H1 (cell line): Measurements from ENCODE around the gene PLEKHA5. TPM values are rescaled to one million over a fixed set of nuclear protein-coding genes. Genes with fewer than 3 reads are reported as not detected.
A peak's percentile ranks its signal among the peaks of the same experiment; 100 is the strongest.

ENCODE experiments used
- CTCF ChIA-PET: fragments of 300-600 bp; sonication (Branson Sonifier 250); formaldehyde crosslinking; loops from one replicate; lab custom pipeline; 2021; ENCODE audit not compliant: partially characterized antibody; lab: Charles Lee
- POLR2A ChIA-PET: fragments of 300-600 bp; sonication (Branson Sonifier 250); formaldehyde crosslinking; loops from one replicate; lab custom pipeline; 2021; ENCODE audit warnings: inconsistent platforms; ENCODE audit not compliant: partially characterized antibody; lab: Charles Lee
- DNase-seq, 2 experiments: peaks; one replicate each; pipeline versions ENCODE4 v3.0.0 to v3.0.0-alpha.2; 2010 to 2022; ENCODE audit warnings: low spot score in 2 of 2, low read depth in 1 of 2, mixed read lengths in 1 of 2
- FAIRE-seq: peaks from 2 replicates; lab custom pipeline; 2011; peaks lifted over from hg19 to GRCh38; lab: Jason Lieb, UNC
- H2AFZ ChIP-seq: 2 replicates; pipeline ENCODE4 v1.8.1; 2012; ENCODE audit warnings: low read length, inconsistent platforms
- H2AK5ac ChIP-seq: 2 replicates; pipeline ENCODE4 v1.6.1; 2013; ENCODE audit warnings: low read depth, low read length
- H2BK120ac ChIP-seq: replicated peaks from 2 replicates; pipeline ENCODE3; 2013; ENCODE audit warnings: low read depth, low read length, inconsistent platforms
- H2BK12ac ChIP-seq: 2 replicates; pipeline ENCODE4 v1.6.1; 2013; ENCODE audit warnings: low read depth, low read length
- H2BK15ac ChIP-seq: 2 replicates; pipeline ENCODE4 v1.6.1; 2013; ENCODE audit warnings: low read length
- H2BK20ac ChIP-seq: 2 replicates; pipeline ENCODE4 v1.6.1; 2013; ENCODE audit warnings: low read length
- H2BK5ac ChIP-seq: 2 replicates; pipeline ENCODE4 v1.6.1; 2013; ENCODE audit warnings: low read depth, low read length
- H3K14ac ChIP-seq: 2 replicates; pipeline ENCODE4 v1.6.1; 2013; ENCODE audit warnings: inconsistent platforms; ENCODE audit not compliant: insufficient read length
- H3K18ac ChIP-seq: 2 replicates; pipeline ENCODE4 v1.6.1; 2013; ENCODE audit warnings: low read length; ENCODE audit errors: extremely low read depth
- H3K23ac ChIP-seq: 2 replicates; pipeline ENCODE4 v1.6.1; 2013; ENCODE audit warnings: inconsistent platforms; ENCODE audit not compliant: insufficient read length
- H3K23me2 ChIP-seq: 2 replicates; pipeline ENCODE4 v1.6.1; 2013; ENCODE audit warnings: low read depth, low read length
- H3K27ac ChIP-seq: 2 replicates; pipeline ENCODE4 v1.6.1; 2011; ENCODE audit warnings: low read depth, low read length, inconsistent platforms
- H3K27me3 ChIP-seq, 4 experiments: replicated peaks in 1 of 4; 1 replicate in 1 of 4; 2 replicates in 3 of 4; pipeline versions ENCODE4 v1.6.1 to v1.8.1; 2011 to 2013; ENCODE audit warnings: low read length in 3 of 4, mild to moderate bottlenecking in 3 of 4, inconsistent platforms in 2 of 4, mixed read lengths in 2 of 4, moderate library complexity in 1 of 4; ENCODE audit not compliant: control insufficient read depth in 3 of 4, insufficient read depth in 3 of 4; ENCODE audit errors: extremely low read depth in 1 of 4
- H3K36me3 ChIP-seq, 4 experiments: 2 replicates each; pipeline versions ENCODE4 v1.6.1 to v1.8.1; 2011 to 2013; ENCODE audit warnings: mild to moderate bottlenecking in 4 of 4, low read length in 3 of 4, moderate library complexity in 2 of 4, control low read depth in 1 of 4, inconsistent platforms in 1 of 4; ENCODE audit not compliant: insufficient read depth in 4 of 4, control insufficient read depth in 2 of 4
- H3K4ac ChIP-seq: replicated peaks from 2 replicates; pipeline ENCODE3; 2013; ENCODE audit warnings: low read length, low read depth, mixed read lengths, inconsistent platforms; ENCODE audit not compliant: insufficient read length
- H3K4me1 ChIP-seq, 4 experiments: replicated peaks in 1 of 4; 1 replicate in 1 of 4; 2 replicates in 3 of 4; pipeline versions ENCODE4 v1.6.1 to v1.8.1; 2011 to 2013; ENCODE audit warnings: low read length in 3 of 4, inconsistent platforms in 2 of 4, mixed read lengths in 1 of 4; ENCODE audit not compliant: insufficient read depth in 4 of 4, control insufficient read depth in 3 of 4
- H3K4me2 ChIP-seq, 2 experiments: 2 replicates each; pipeline versions ENCODE4 v1.6.1 to v1.8.1; 2011 to 2013; ENCODE audit warnings: low read depth in 2 of 2, low read length in 2 of 2, control low read depth in 1 of 2, inconsistent platforms in 1 of 2, mild to moderate bottlenecking in 1 of 2; ENCODE audit not compliant: insufficient read depth in 1 of 2
- H3K4me3 ChIP-seq, 4 experiments: fragments of 200-600, 300-600 bp in 1 of 4; sonication (generic), shearing (Covaris generic), sonication (Bioruptor Twin) in 1 of 4; 2 replicates each; pipeline versions ENCODE4 v1.5.1 to v1.8.1; 2011 to 2016; ENCODE audit warnings: low read length in 4 of 4, low read depth in 3 of 4, control low read depth in 2 of 4, inconsistent platforms in 2 of 4, mild to moderate bottlenecking in 2 of 4, mixed read lengths in 1 of 4, moderate library complexity in 1 of 4; ENCODE audit not compliant: insufficient read depth in 2 of 4; ENCODE audit errors: extremely low read depth in 1 of 4
- H3K56ac ChIP-seq: replicated peaks from 2 replicates; pipeline ENCODE3; 2013; ENCODE audit warnings: low read depth, mild to moderate bottlenecking, mixed read lengths, low read length, inconsistent platforms; ENCODE audit not compliant: insufficient read length
- H3K79me1 ChIP-seq: 2 replicates; pipeline ENCODE4 v1.6.1; 2013; ENCODE audit warnings: low read depth, low read length, control low read depth
- H3K79me2 ChIP-seq, 2 experiments: 2 replicates each; pipeline versions ENCODE4 v1.6.1 to v1.8.1; 2012 to 2013; ENCODE audit warnings: low read length in 2 of 2, mild to moderate bottlenecking in 2 of 2, inconsistent platforms in 1 of 2; ENCODE audit not compliant: insufficient read depth in 2 of 2, control insufficient read depth in 1 of 2
- H3K9ac ChIP-seq, 4 experiments: replicated peaks in 1 of 4; 1 replicate in 1 of 4; 2 replicates in 3 of 4; pipeline versions ENCODE4 v1.6.1 to v1.8.1; 2011 to 2013; ENCODE audit warnings: low read depth in 3 of 4, low read length in 3 of 4, control low read depth in 2 of 4, mild to moderate bottlenecking in 2 of 4, moderate library complexity in 2 of 4, inconsistent platforms in 1 of 4; ENCODE audit errors: extremely low read depth in 1 of 4
- H3K9me3 ChIP-seq, 2 experiments: 2 replicates each; pipeline versions ENCODE4 v1.6.1 to v1.8.1; 2012 to 2013; ENCODE audit warnings: mild to moderate bottlenecking in 2 of 2, moderate library complexity in 2 of 2, control low read depth in 1 of 2, inconsistent platforms in 1 of 2, low read depth in 1 of 2, low read length in 1 of 2, mixed read lengths in 1 of 2; ENCODE audit not compliant: insufficient read depth in 2 of 2
- H4K20me1 ChIP-seq, 2 experiments: replicated peaks in 1 of 2; 2 replicates each; pipeline versions ENCODE3 to v1.8.1; 2011 to 2013; ENCODE audit warnings: inconsistent platforms in 2 of 2, low read length in 2 of 2, mild to moderate bottlenecking in 1 of 2; ENCODE audit not compliant: insufficient read depth in 2 of 2, control insufficient read depth in 1 of 2
- H4K5ac ChIP-seq: 2 replicates; pipeline ENCODE4 v1.6.1; 2013; ENCODE audit warnings: low read length, low read depth, mixed read lengths, inconsistent platforms; ENCODE audit not compliant: insufficient read length
- H4K8ac ChIP-seq: 2 replicates; pipeline ENCODE4 v1.8.0; 2013; ENCODE audit warnings: mild to moderate bottlenecking, moderate library complexity, low read length, inconsistent platforms; ENCODE audit not compliant: insufficient read depth; ENCODE audit errors: extremely low read depth
- H4K91ac ChIP-seq: replicated peaks from 2 replicates; pipeline ENCODE3; 2013; ENCODE audit warnings: low read length, mixed read lengths, inconsistent platforms; ENCODE audit not compliant: insufficient read length
- HDAC2 ChIP-seq, 2 experiments: fragments of 300-600 bp in 1 of 2; sonication (generic) in 1 of 2; IDR thresholded peaks; 2 replicates each; pipeline ENCODE4 v1.6.1; 2011 to 2012; ENCODE audit warnings: low read depth in 2 of 2, low read length in 2 of 2, mild to moderate bottlenecking in 2 of 2, moderate library complexity in 2 of 2, borderline replicate concordance in 1 of 2, inconsistent platforms in 1 of 2
- NRF1 ChIP-seq: IDR thresholded peaks from 2 replicates; pipeline ENCODE4 v1.6.1; 2011; ENCODE audit warnings: mild to moderate bottlenecking, low read depth, low read length, improper control_type of control experiment
- SIN3A ChIP-seq, 2 experiments: IDR thresholded peaks in 1 of 2; conservative IDR thresholded peaks in 1 of 2; 2 replicates each; pipeline ENCODE4 v1.6.1; 2011 to 2012; ENCODE audit warnings: low read length in 2 of 2, improper control_type of control experiment in 1 of 2, low read depth in 1 of 2, mild to moderate bottlenecking in 1 of 2
- WGBS, 2 experiments: shearing (Covaris generic) in 1 of 2; methylation state at CpG; one replicate each; pipeline versions ENCODE4 v1.1.6 to v1.1.7; 2013 to 2015; ENCODE audit warnings: low lambda C conversion rate in 2 of 2, mixed read lengths in 2 of 2, inconsistent platforms in 1 of 2, low coverage in 1 of 2, missing lambda C conversion rate in 1 of 2; ENCODE audit not compliant: insufficient replicate concordance in 2 of 2, insufficient coverage in 1 of 2, insufficient read length in 1 of 2; ENCODE audit errors: extremely low coverage in 1 of 2, missing lambda C conversion rate in 1 of 2; 5-methylcytosine and 5-hydroxymethylcytosine counted together
- polyA plus RNA-seq, 7 experiments: library from polyadenylated mRNA; depleted of rRNA in 3 of 7; stranded (reverse) in 5 of 7; unstranded in 2 of 7; fragments of >200 nt in 5 of 7; fragments of 200-250 nt in 2 of 7; gene quantifications; 1 replicate in 5 of 7; 2 replicates in 1 of 7; 4 replicates in 1 of 7; pipeline versions ENCODE4 v1.2.1 to v1.2.3, GENCODE V29; 2011 to 2013; ENCODE audit warnings: missing spikeins in 2 of 7, mixed read lengths in 2 of 7
- total RNA-seq: library from RNA; stranded (reverse); fragmentation: NEBNext Ultra II Directional; extraction: Animal tissue kit (Norgen Biotek cat#: 25700); gene quantifications from 2 replicates; pipeline ENCODE4 v1.2.1, GENCODE V29; 2021

Gene PLEKHA5
- total and polyA plus RNA-seq, 2 of the 8 experiments (the other 6 are each of a cell fraction or from before 2014, with no cell fraction given): 17.2 to 66.1 TPM

GRCh38 chr12:19196959-19197630 is 67.6 kb downstream of the PLEKHA5 start:
- no peak overlapping the region for H4K5ac ChIP-seq
- no peak overlapping the region for H2BK20ac ChIP-seq
- H2AK5ac ChIP-seq: no peak overlapping the region; the same call in 1 of the 2 replicates
- CTCF ChIA-PET: interaction anchor here (0.9 to 2.2 kb wide), 2 partner anchors 11 to 17 kb away, joined by 5 to 10 read pairs; no protein-coding TSS in a partner anchor
- no peaks in the 10 kb centered on the region for H3K23me2 ChIP-seq
- 70% methylated on average over 6 of the region's 6 CpGs; no CpG with 5 or more reads in 1 of the 2 experiments for WGBS, 2 experiments
- no peak overlapping the region for H3K4me2 ChIP-seq
- H2AFZ ChIP-seq: no peak overlapping the region
- no peaks in the 10 kb centered on the region for H3K36me3 ChIP-seq
- H4K91ac ChIP-seq: no peak overlapping the region
- no peak overlapping the region for H3K4me3 ChIP-seq
- H3K9me3 ChIP-seq: no peaks in the 10 kb centered on the region
- H2BK120ac ChIP-seq: no peak overlapping the region
- no peak overlapping the region for H2BK15ac ChIP-seq
- no peak overlapping the region for H3K9ac ChIP-seq
- H3K27me3 ChIP-seq: no peaks in the 10 kb centered on the region
- no peak overlapping the region for H3K23ac ChIP-seq
- H3K4me1 ChIP-seq: peaks cover 0 to 3% (median 0%) of the 10 kb centered on the region in 4 experiments; a peak in 2 of 7 replicates
- no peak overlapping the region for H4K8ac ChIP-seq
- no peak overlapping the region for H3K14ac ChIP-seq
- no peak overlapping the region; the same call in 1 of the 2 replicates for H2BK12ac ChIP-seq
- POLR2A ChIA-PET: no interaction called here
- peaks cover 0 to 95% of the 10 kb centered on the region in 2 experiments; a peak in 3 of 4 replicates for H3K79me2 ChIP-seq
- DNase-seq (no peak), FAIRE-seq (peak; percentile 85)
- H3K18ac ChIP-seq: no peak overlapping the region
- peaks cover 10% of the 10 kb centered on the region; the same call in 1 of the 2 replicates for H3K79me1 ChIP-seq
- H3K4ac ChIP-seq: no peak overlapping the region
- H4K20me1 ChIP-seq: peaks cover 2 to 8% of the 10 kb centered on the region in 2 experiments
- TF ChIP-seq NRF1: no peak
- no peak for TF ChIP-seq SIN3A (conservative IDR thresholded peaks at IDR 0.05 in 1 of 2, IDR thresholded peaks at IDR 0.05 in 1 of 2; ENCODE audit: low read depth in 1 of 2, low read length in 2 of 2)
- no peak for TF ChIP-seq HDAC2 (IDR thresholded peaks at IDR 0.05; ENCODE audit: borderline replicate concordance in 1 of 2, low read depth in 2 of 2, low read length in 2 of 2)
- H3K27ac ChIP-seq: no peak overlapping the region
- H2BK5ac ChIP-seq: no peak overlapping the region
- H3K56ac ChIP-seq: no peak overlapping the region
